H1 (cell line): ENCODE results near the gene ADARB2. TPM values are rescaled to one million over a fixed set of nuclear protein-coding genes. Genes with fewer than 3 reads are reported as not detected.

Experiments used
- ASH2L ChIP-seq: fragments of 200-600, 300-600 bp; sonication (generic); IDR thresholded peaks from one replicate; pipeline ENCODE4 v1.7.1; 2017; ENCODE audit warnings: low read length
- CBX5 ChIP-seq: fragments of 300-800, 300-1000 bp; sonication (generic); IDR thresholded peaks from 2 replicates; pipeline ENCODE4 v1.7.1; 2016; ENCODE audit warnings: antibody characterized with exemption, low read length, low read depth
- GTF2F1 ChIP-seq: IDR thresholded peaks from 2 replicates; pipeline ENCODE4 v1.6.1; 2012; ENCODE audit warnings: low read depth, low read length, improper control_type of control experiment, borderline replicate concordance
- PHF8 ChIP-seq: fragments of 200-600 bp; sonication (generic); conservative IDR thresholded peaks from 2 replicates; pipeline ENCODE4 v1.7.1; 2012; ENCODE audit warnings: low read depth, mild to moderate bottlenecking, inconsistent platforms, low read length, moderate library complexity
- RXRA ChIP-seq: IDR thresholded peaks from 2 replicates; pipeline ENCODE4 v1.6.1; 2011; ENCODE audit warnings: low read depth, mild to moderate bottlenecking, low read length, moderate library complexity; ENCODE audit not compliant: insufficient read depth
- SP1 ChIP-seq: IDR thresholded peaks from 2 replicates; pipeline ENCODE4 v1.6.1; 2011; ENCODE audit warnings: low read depth, low read length
- SP4 ChIP-seq: IDR thresholded peaks from 2 replicates; pipeline ENCODE4 v1.6.1; 2012; ENCODE audit warnings: low read length, inconsistent platforms
- TAF7 ChIP-seq: optimal IDR thresholded peaks from 2 replicates; pipeline ENCODE3; 2011; ENCODE audit warnings: low read depth, mild to moderate bottlenecking, inconsistent platforms, low read length, moderate library complexity, borderline replicate concordance
- TEAD4 ChIP-seq: IDR thresholded peaks from 2 replicates; pipeline ENCODE4 v1.6.1; 2012; ENCODE audit warnings: low read depth, low read length, inconsistent platforms, mixed read lengths
- polyA plus RNA-seq, 7 experiments: library from polyadenylated mRNA; depleted of rRNA in 3 of 7; stranded (reverse) in 5 of 7; unstranded in 2 of 7; fragments of >200 nt in 5 of 7; fragments of 200-250 nt in 2 of 7; gene quantifications; 1 replicate in 5 of 7; 2 replicates in 1 of 7; 4 replicates in 1 of 7; pipeline versions ENCODE4 v1.2.1 to v1.2.3, GENCODE V29; 2011 to 2013; ENCODE audit warnings: missing spikeins in 2 of 7, mixed read lengths in 2 of 7
- total RNA-seq: library from RNA; stranded (reverse); fragmentation: NEBNext Ultra II Directional; extraction: Animal tissue kit (Norgen Biotek cat#: 25700); gene quantifications from 2 replicates; pipeline ENCODE4 v1.2.1, GENCODE V29; 2021

Gene ADARB2
- total and polyA plus RNA-seq, 2 of the 8 experiments (the other 6 are each of a cell fraction or from before 2014, with no cell fraction given): 2.2 to 2.8 TPM

DNA sequence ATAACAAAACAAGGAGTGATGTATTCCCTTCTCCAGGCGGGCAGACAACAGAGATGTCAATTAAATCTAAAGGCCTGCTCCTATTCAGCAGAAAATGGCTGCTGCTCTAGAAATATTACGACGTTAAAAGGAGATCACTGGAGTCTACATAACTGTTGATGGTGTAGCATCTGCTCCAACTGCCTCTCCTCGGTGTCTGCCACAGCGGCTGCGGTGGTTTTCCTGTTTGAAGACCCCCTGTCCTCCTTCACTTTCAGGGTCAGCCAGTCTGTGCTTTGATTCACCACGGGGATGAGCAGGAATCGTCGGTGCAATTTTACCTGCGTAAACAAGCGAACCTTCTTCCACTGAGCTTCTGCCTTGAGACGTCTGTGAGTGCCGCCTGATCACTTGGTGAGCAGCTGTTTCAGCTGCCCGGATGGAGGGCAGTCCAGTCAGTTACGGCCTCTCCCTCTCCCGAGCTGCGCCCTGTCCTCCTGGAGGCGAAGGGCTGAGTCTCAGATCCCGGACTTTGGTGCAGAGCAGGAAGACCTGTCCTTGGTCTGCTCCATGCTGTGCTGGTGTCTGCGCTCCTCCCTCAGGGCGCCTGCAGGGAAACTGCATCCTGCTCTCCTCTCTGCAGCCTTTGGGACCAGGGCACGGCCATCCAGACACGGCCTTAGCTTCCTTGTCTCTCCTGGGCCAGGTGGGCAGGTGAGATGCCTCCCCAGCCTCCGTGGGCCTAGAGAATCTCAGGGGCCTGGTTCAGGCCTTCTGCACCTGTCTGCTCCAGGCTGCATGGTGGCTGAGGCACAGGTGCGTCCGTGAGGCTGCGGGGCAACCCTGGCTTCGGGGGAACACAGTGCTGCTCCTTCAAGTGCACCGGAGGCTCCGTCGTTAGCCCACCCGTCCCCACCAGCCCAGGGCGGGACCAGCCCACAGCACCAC is 326.6 kb downstream of the ADARB2 start (continued):
- no peak for TF ChIP-seq TAF7
- no peak for TF ChIP-seq SP4
- no peak for TF ChIP-seq ASH2L
- TF ChIP-seq SP1: no peak
- TF ChIP-seq RXRA: no peak
- no peak for TF ChIP-seq PHF8
- no peak for TF ChIP-seq TEAD4
- TF ChIP-seq CBX5: no peak
- TF ChIP-seq GTF2F1: no peak
- TF ChIP-seq, all 59 proteins: peak for 0
